ENCODE measurements around the gene LGALS7. TPM values are rescaled to one million over a fixed set of nuclear protein-coding genes. Genes with fewer than 3 reads are reported as not detected.

LGALS7 gene
- total and polyA plus RNA-seq, 4 donors: 2.4 to 5.0 (median 4.9) TPM; not detected in 1

DNA sequence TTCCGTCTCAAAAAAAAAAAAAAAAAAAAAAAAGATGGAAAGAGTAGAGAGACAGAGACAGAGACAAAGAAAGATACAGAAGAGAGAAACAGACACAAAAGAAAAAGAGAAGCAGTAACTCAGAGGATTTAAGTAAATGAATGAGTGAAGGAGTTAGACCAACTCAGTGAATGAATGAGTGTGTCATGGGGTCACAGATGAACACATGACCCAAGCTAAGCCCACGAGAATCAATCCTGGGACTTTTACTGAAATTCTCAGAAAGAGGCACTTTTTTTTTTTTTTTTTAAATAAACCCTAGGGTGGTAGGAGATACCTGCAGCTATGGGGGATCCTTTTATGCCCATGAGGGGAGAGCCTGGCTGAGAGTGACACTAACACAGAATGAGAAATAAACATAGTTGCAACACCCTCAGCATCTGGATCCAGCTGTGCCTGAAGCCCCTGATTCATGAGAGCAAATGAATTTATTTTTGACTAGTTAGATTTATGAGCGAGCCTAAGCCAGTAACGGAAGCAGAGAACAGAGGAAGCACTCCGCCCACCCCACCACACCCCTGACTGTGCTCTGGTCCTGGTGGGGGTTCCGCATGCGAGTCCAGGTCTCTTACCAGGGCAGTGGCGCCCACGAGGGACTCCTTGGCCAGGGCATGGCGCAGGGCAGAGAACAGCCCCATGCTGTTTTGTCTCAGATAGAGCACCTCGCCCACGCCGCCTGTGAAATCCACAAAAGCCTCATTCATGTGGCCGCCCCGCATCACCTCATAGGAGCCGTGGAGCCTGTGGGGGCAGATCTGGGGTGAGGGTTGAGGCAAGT is 33.7 kb downstream of the LGALS7 start:
- ATAC-seq (ENCODE audit: insufficient read depth, low FRiP score): no peak
- Histone ChIP-seq H3K4me1 (ENCODE audit: control insufficient read depth in 5 of 5, insufficient read depth in 5 of 5, low read length in 5 of 5) (peaks cover 0 to 6% (median 0%) of the 10 kb centered on the region in 5 donors), H3K4me3 (no peak overlapping the region), H3K9ac (ENCODE audit: insufficient read depth in 1 of 2, low read length in 2 of 2) (no peak overlapping the region), H3K27me3 (ENCODE audit: control insufficient read depth in 3 of 3, insufficient read depth in 3 of 3, low read length in 2 of 3) (peaks cover 0 to 3% (median 0%) of the 10 kb centered on the region in 3 donors), H3K36me3 (ENCODE audit: control insufficient read depth in 4 of 4, insufficient read depth in 4 of 4, low read length in 4 of 4) (no peaks in the 10 kb centered on the region), H3K27ac (ENCODE audit: low read depth in 1 of 2, low read length in 1 of 2) (no peak overlapping the region), H3K9me3 (ENCODE audit: control insufficient read depth in 4 of 4, insufficient read depth in 3 of 4, low read length in 3 of 4) (no peaks in the 10 kb centered on the region)
- 82 to 84% methylated on average over 16 of the region's 16 CpGs for WGBS, 2 donors
- DNase-seq: no peak
- TF ChIP-seq, protein P1, sequence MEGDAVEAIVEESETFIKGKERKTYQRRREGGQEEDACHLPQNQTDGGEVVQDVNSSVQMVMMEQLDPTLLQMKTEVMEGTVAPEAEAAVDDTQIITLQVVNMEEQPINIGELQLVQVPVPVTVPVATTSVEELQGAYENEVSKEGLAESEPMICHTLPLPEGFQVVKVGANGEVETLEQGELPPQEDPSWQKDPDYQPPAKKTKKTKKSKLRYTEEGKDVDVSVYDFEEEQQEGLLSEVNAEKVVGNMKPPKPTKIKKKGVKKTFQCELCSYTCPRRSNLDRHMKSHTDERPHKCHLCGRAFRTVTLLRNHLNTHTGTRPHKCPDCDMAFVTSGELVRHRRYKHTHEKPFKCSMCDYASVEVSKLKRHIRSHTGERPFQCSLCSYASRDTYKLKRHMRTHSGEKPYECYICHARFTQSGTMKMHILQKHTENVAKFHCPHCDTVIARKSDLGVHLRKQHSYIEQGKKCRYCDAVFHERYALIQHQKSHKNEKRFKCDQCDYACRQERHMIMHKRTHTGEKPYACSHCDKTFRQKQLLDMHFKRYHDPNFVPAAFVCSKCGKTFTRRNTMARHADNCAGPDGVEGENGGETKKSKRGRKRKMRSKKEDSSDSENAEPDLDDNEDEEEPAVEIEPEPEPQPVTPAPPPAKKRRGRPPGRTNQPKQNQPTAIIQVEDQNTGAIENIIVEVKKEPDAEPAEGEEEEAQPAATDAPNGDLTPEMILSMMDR (IDR thresholded peaks at IDR 0.05; ENCODE audit: control extremely low read depth, extremely low read depth): no peak

DNA sequence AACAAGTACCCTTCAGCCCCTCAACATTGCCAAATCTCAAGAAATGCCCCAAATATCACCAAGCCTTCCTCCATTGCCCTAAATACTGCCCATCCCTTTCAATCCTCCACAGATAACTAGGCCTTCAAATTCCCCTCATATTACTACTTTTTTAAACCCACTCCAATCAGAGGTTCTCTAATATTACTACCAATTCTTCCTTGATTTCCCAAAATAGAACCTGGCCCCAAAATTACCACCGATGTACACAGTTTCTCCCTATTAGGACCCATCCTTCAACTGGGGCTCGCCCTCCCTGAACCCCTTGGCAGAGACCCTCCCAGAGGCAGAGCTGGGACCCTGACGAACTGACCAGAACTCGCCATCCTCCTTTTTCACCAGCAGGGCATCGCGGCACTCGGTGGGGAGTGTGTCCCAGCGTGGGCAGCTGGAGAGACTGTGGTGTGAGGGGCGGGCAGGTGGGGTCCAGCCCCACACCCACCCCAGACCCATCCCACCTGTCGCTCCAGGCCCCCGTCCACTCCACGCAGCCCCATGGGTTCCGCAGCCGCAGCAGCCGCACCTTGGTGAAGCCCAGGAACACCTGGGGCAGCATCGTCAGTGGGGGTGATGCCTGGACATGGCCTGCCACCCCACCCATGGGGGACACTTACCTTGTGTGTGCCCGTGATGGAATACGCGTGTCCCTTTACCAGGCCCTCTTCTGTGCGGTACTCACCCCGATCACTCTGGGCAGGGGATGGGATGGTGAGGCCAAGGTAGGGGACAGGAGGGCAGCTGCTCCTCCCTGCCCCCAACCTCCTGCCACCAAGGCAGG is 35.2 kb downstream of the LGALS7 start:
- WGBS, 2 donors: 96% methylated on average over 21 of the region's 21 CpGs
- Histone ChIP-seq H3K36me3 (ENCODE audit: control insufficient read depth in 4 of 4, insufficient read depth in 4 of 4, low read length in 4 of 4) (no peaks in the 10 kb centered on the region), H3K9me3 (ENCODE audit: control insufficient read depth in 4 of 4, insufficient read depth in 3 of 4, low read length in 3 of 4) (no peaks in the 10 kb centered on the region), H3K27me3 (ENCODE audit: control insufficient read depth in 3 of 3, insufficient read depth in 3 of 3, low read length in 2 of 3) (peaks cover 0 to 3% (median 0%) of the 10 kb centered on the region in 3 donors), H3K4me3 (no peak overlapping the region), H3K4me1 (ENCODE audit: control insufficient read depth in 5 of 5, insufficient read depth in 5 of 5, low read length in 5 of 5) (peaks cover 0 to 9% (median 0%) of the 10 kb centered on the region in 5 donors), H3K27ac (ENCODE audit: low read depth in 1 of 2, low read length in 1 of 2) (no peak overlapping the region), H3K9ac (ENCODE audit: insufficient read depth in 1 of 2, low read length in 2 of 2) (no peak overlapping the region)
- no peak for DNase-seq
- TF ChIP-seq, protein P1 (IDR thresholded peaks at IDR 0.05; ENCODE audit: control extremely low read depth, extremely low read depth): no peak
- ATAC-seq (ENCODE audit: insufficient read depth, low FRiP score): no peak

DNA sequence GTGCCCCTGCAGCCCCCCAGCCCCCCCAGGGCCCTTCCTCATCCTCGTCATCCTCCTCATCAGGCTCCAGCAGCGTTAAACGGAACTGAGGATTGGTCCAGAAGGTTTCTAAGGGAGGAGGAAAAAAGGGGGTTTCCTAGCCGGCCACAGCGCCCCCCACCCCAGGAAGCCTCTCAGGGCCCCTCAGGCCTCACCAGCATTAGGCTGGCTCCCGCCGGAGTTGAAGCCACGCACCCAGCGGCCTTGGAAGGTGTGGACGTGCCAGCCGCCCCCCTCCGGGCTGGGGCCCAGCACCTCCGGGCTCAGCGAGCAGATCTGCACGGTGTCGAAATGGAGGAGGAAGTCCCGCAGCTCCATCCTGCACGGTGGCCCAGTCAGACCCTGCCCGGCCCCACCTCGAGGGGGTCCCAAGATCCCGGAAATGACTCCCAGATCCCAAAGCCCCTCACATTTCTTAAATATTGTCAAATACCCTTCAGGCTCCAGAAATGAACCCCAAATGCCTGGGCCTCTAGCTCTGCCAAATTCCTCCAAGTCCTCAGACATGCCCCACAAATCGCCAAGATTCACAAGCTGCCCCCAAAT is 35.9 kb downstream of the LGALS7 start:
- 16 to 45% methylated on average over 22 of the region's 22 CpGs for WGBS, 2 donors
- Histone ChIP-seq H3K36me3 (ENCODE audit: control insufficient read depth in 4 of 4, insufficient read depth in 4 of 4, low read length in 4 of 4) (no peaks in the 10 kb centered on the region), H3K27me3 (ENCODE audit: control insufficient read depth in 3 of 3, insufficient read depth in 3 of 3, low read length in 2 of 3) (peaks cover 0 to 3% (median 0%) of the 10 kb centered on the region in 3 donors), H3K9me3 (ENCODE audit: control insufficient read depth in 4 of 4, insufficient read depth in 3 of 4, low read length in 3 of 4) (no peaks in the 10 kb centered on the region), H3K4me3 (no peak overlapping the region), H3K27ac (ENCODE audit: low read depth in 1 of 2, low read length in 1 of 2) (no peak overlapping the region), H3K4me1 (ENCODE audit: control insufficient read depth in 5 of 5, insufficient read depth in 5 of 5, low read length in 5 of 5) (peaks cover 0 to 11% (median 0%) of the 10 kb centered on the region in 5 donors), H3K9ac (ENCODE audit: insufficient read depth in 1 of 2, low read length in 2 of 2) (no peak overlapping the region)
- DNase-seq (no peak), ATAC-seq (ENCODE audit: insufficient read depth, low FRiP score) (no peak)
- TF ChIP-seq, protein P1 (IDR thresholded peaks at IDR 0.05; ENCODE audit: control extremely low read depth, extremely low read depth): no peak
